Neural crest cell (in vitro differentiated cells): ENCODE results near the gene C10orf120. TPM values are rescaled to one million over a fixed set of nuclear protein-coding genes. Genes with fewer than 3 reads are reported as not detected.

Experiments used
- DNase-seq: peaks from one replicate; pipeline ENCODE4 v3.0.0; 2021; ENCODE audit warnings: low read depth, mixed read lengths, low spot score
- H3K27ac Mint-ChIP-seq: one replicate; pipeline ENCODE4 v1.8.0; 2021; ENCODE audit warnings: mild to moderate bottlenecking, mixed read lengths; ENCODE audit not compliant: unreplicated experiment
- H3K27me3 Mint-ChIP-seq: 2 replicates; pipeline ENCODE4 v1.8.0; 2021; ENCODE audit warnings: low read depth, mild to moderate bottlenecking, mixed read lengths
- H3K36me3 Mint-ChIP-seq: 2 replicates; pipeline ENCODE4 v1.8.0; 2021; ENCODE audit warnings: low read depth, mild to moderate bottlenecking, mixed read lengths
- H3K4me1 Mint-ChIP-seq: 2 replicates; pipeline ENCODE4 v1.8.0; 2021; ENCODE audit warnings: mixed read lengths
- H3K4me3 Mint-ChIP-seq: one replicate; pipeline ENCODE4 v1.8.0; 2021; ENCODE audit warnings: mild to moderate bottlenecking, mixed read lengths
- H3K9me3 Mint-ChIP-seq: 2 replicates; pipeline ENCODE4 v1.8.0; 2021; ENCODE audit warnings: mixed read lengths
- total RNA-seq: library from RNA; stranded (reverse); gene quantifications from 2 replicates; pipeline ENCODE4 v1.2.1, GENCODE V29; 2021
- TF ChIP-seq, protein P1 (sequence below): fragments of 200-600 bp; sonication (generic); conservative IDR thresholded peaks from 2 replicates; pipeline ENCODE4 v1.5.0; 2021; ENCODE audit warnings: antibody characterized with exemption, mild to moderate bottlenecking

Gene C10orf120
- total RNA-seq, 1 donor from 2014 or later: not detected

DNA sequence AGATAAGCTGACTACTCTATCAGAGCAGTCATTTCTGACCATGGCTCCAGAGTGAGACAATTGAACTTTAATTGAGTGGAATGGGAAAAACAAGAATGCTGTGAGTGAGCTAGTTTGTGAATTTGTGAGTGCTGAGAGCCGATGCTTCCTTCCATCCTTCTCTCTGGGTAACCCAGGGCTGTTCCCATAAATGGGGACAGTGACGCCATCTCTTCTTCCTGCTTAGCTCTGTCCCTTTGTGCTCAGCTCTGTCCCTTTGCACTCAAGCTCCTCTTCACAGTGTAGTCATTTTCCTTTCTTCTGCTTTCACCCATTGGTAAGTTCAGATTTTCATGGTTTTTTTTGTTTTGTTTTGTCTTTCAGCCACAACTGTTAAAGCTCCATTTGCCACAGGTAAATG lies 24.4 kb downstream of the C10orf120 start:
- H3K9me3 Mint-ChIP-seq: no peaks in the 10 kb centered on the region
- DNase-seq: no peak
- TF ChIP-seq, protein P1, sequence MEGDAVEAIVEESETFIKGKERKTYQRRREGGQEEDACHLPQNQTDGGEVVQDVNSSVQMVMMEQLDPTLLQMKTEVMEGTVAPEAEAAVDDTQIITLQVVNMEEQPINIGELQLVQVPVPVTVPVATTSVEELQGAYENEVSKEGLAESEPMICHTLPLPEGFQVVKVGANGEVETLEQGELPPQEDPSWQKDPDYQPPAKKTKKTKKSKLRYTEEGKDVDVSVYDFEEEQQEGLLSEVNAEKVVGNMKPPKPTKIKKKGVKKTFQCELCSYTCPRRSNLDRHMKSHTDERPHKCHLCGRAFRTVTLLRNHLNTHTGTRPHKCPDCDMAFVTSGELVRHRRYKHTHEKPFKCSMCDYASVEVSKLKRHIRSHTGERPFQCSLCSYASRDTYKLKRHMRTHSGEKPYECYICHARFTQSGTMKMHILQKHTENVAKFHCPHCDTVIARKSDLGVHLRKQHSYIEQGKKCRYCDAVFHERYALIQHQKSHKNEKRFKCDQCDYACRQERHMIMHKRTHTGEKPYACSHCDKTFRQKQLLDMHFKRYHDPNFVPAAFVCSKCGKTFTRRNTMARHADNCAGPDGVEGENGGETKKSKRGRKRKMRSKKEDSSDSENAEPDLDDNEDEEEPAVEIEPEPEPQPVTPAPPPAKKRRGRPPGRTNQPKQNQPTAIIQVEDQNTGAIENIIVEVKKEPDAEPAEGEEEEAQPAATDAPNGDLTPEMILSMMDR: no peak
- no peaks in the 10 kb centered on the region for H3K4me1 Mint-ChIP-seq
- no peak overlapping the region for H3K27ac Mint-ChIP-seq
- H3K36me3 Mint-ChIP-seq: no peaks in the 10 kb centered on the region
- peaks cover 43% of the 10 kb centered on the region for H3K27me3 Mint-ChIP-seq
- H3K4me3 Mint-ChIP-seq: no peak overlapping the region

GRCh38 chr10:122674781-122675180 lies 24.9 kb downstream of the C10orf120 start:
- TF ChIP-seq, protein P1: no peak
- no peak for DNase-seq
- H3K4me1 Mint-ChIP-seq: no peaks in the 10 kb centered on the region
- H3K27me3 Mint-ChIP-seq: peaks cover 46% of the 10 kb centered on the region
- H3K36me3 Mint-ChIP-seq: no peaks in the 10 kb centered on the region
- no peaks in the 10 kb centered on the region for H3K9me3 Mint-ChIP-seq
- no peak overlapping the region for H3K27ac Mint-ChIP-seq
- H3K4me3 Mint-ChIP-seq: no peak overlapping the region

DNA sequence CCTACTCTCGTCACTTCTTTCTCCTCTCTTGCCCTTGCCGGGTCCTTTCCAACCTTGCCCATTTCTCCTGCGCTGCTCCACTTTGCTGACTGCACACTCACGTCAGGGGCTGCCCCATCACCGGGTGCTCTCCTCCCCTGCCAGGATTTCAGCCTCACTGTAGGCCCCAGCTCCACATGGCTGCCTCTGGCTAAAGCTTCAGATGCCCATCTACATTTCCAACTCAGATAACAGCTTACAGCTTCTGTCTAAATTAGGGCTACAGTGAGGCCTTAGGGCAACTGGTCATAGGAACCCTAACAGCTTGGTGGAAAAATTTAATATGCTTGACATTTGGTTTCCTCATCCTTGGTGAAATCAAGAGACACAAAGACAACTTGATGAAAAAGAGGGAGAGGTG lies 25.9 kb downstream of the C10orf120 start:
- Mint-ChIP-seq H3K9me3 (no peaks in the 10 kb centered on the region), H3K4me3 (no peak overlapping the region), H3K27me3 (peaks cover 45% of the 10 kb centered on the region), H3K4me1 (no peaks in the 10 kb centered on the region), H3K27ac (peak overlapping the region; percentile 3), H3K36me3 (no peaks in the 10 kb centered on the region)
- no peak for DNase-seq
- TF ChIP-seq, protein P1: no peak

DNA sequence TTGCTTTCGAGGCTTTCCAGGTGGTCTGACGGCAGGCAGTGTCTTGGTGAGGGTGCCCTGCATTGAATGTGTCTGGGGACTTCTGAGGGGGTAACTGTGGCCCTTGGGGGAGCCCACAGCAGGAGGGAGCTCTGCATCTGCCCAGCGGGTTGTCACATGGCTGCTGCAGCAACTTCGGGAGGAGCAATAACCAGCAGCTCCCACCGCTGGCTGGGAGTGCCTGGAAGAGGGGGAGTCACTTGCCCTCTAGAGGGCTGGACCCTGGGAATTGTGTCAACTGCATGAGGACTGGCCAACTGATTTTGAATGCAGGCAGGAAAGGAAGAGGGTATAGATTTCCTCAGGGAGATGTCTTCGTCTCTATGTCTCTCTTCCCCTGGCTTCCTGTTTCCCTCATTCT lies 26.4 kb downstream of the C10orf120 start:
- Mint-ChIP-seq H3K27me3 (peaks cover 48% of the 10 kb centered on the region), H3K4me1 (no peaks in the 10 kb centered on the region), H3K9me3 (no peaks in the 10 kb centered on the region), H3K36me3 (no peaks in the 10 kb centered on the region), H3K4me3 (no peak overlapping the region), H3K27ac (no peak overlapping the region)
- no peak for DNase-seq
- TF ChIP-seq, protein P1: no peak

DNA sequence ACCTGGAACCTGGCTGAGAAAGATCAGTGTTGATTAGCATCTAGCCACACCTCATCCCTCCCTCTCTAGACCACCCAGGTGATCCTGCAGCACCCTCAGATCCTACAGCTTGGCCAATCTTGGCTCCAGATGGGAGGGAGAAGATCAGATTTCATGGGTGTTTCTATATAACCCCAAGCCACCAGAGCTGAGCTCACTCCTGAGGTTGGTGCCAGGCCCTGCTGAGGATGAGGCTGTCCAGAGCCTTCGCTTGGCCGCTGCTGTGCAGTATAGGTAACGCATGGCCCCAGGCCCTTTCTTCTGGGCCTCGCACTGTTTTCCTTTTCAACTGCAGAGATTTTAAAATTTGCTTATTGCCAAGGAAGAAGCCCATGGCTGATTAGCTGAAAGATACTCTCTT lies 27.0 kb downstream of the C10orf120 start:
- Mint-ChIP-seq H3K9me3 (no peaks in the 10 kb centered on the region), H3K27ac (no peak overlapping the region), H3K4me3 (no peak overlapping the region), H3K36me3 (no peaks in the 10 kb centered on the region), H3K27me3 (peaks cover 51% of the 10 kb centered on the region), H3K4me1 (no peaks in the 10 kb centered on the region)
- TF ChIP-seq, protein P1: no peak
- no peak for DNase-seq

DNA sequence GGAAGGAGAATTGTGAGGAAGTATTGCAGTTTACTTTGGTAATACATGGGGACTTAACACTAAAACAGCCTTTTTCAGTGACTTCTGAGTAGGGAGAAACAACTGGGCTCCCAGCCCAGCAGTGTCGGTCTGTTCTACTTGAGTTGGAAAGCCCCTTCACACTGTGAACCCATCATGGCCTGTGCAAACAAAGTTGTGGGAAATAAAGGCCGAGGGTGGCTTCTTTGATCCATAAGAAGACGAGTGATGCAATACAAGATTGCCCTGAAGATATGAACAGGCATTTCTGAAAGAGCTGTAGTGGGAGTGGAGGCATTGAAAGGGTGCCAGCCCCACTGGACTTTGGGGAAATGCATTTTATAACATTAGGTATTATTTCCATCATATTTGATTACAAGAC lies 28.3 kb downstream of the C10orf120 start:
- TF ChIP-seq, protein P1: no peak
- no peaks in the 10 kb centered on the region for H3K4me1 Mint-ChIP-seq
- no peaks in the 10 kb centered on the region for H3K9me3 Mint-ChIP-seq
- no peaks in the 10 kb centered on the region for H3K36me3 Mint-ChIP-seq
- no peak overlapping the region for H3K27ac Mint-ChIP-seq
- H3K27me3 Mint-ChIP-seq: peaks cover 43% of the 10 kb centered on the region
- DNase-seq: no peak
- H3K4me3 Mint-ChIP-seq: no peak overlapping the region
